GM12872 (cell line): ENCODE data around the gene ABHD5.

Experiments
- CTCF ChIP-seq: IDR thresholded peaks from 3 replicates; pipeline ENCODE4 v1.5.1; 2011; ENCODE audit warnings: low read depth, mild to moderate bottlenecking, low read length, moderate library complexity; ENCODE audit not compliant: insufficient read depth

The ABHD5 gene

GRCh38 chr3:43659250-43659880, 31.4 kb upstream of the ABHD5 start:
- TF ChIP-seq CTCF = no peak

GRCh38 chr3:43670635-43671522, 19.9 kb upstream of the ABHD5 start:
- TF ChIP-seq CTCF = no peak

GRCh38 chr3:43674345-43675085, 16.2 kb upstream of the ABHD5 start:
- TF ChIP-seq CTCF = no peak

- no peak for TF ChIP-seq CTCF
Observed at GRCh38 chr3:43675593-43675992, 15.1 kb upstream of the ABHD5 start.

GRCh38 chr3:43676441-43676840, 14.3 kb upstream of the ABHD5 start:
- TF ChIP-seq CTCF = no peak

- TF ChIP-seq CTCF = no peak
Observed at GRCh38 chr3:43684944-43685343, 5.8 kb upstream of the ABHD5 start.

- TF ChIP-seq CTCF = no peak
Observed at GRCh38 chr3:43685921-43686320, 4.8 kb upstream of the ABHD5 start.
